ENCODE data around the gene ATL3.
A peak's percentile ranks its signal among the peaks of the same experiment; 100 is the strongest.
"Not testable (repeated sequence)": the region's sequence is repeated elsewhere in the genome, so short reads cannot be mapped to it uniquely, and the experiment has no call there.

The ATL3 gene

DNA sequence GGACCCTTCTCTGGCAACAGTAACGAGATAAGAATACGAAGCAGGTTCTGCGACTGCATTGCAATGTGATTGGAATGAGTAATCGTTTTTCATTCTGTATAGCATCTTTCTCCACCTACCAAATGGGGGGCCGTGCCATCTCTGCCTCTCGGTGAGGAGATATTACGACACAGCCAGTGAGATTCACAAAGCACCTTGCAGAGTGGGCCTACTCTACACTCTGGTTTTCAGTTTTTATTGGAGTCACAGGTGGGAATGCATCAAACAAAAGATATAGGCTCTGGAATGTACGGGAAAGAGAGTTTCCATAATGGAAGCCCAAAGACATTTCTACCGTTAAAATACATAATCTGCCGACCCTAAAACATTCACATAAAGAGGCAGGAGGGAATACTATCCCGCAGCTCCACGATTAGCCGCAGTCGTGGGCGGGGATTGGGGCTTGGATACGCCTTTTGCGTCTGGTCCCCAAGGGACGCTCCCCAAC, 9.7 kb upstream of the ATL3 start:
- peak in 1 of 2 experiments; percentile 67 for DNase-seq

DNA sequence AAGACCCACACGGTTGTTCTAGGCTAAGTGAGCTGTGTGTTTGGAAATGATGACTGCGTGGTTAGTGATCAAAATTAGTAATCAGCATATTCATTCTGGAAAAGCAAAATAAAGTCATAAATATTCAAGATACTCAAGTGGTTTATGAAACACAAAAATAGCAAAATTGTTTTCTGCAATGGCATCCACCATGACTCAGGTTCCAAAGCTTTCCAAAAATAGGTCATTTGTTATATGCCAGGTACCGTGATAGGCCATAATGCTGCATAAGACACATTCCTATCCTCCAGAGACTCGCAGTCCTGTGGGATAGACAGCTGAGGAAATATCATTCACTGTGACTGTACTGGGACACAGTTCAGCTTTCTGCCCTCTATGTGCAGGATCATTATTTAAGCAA, 2.4 kb upstream of the ATL3 start:
- no peak for DNase-seq

GRCh38 chr11:63672936-63673539, 1.9 kb upstream of the ATL3 start:
- DNase-seq = no peak

- no peak for DNase-seq
Observed at GRCh38 chr11:63672156-63672463, 934 bp upstream of the ATL3 start.

DNA sequence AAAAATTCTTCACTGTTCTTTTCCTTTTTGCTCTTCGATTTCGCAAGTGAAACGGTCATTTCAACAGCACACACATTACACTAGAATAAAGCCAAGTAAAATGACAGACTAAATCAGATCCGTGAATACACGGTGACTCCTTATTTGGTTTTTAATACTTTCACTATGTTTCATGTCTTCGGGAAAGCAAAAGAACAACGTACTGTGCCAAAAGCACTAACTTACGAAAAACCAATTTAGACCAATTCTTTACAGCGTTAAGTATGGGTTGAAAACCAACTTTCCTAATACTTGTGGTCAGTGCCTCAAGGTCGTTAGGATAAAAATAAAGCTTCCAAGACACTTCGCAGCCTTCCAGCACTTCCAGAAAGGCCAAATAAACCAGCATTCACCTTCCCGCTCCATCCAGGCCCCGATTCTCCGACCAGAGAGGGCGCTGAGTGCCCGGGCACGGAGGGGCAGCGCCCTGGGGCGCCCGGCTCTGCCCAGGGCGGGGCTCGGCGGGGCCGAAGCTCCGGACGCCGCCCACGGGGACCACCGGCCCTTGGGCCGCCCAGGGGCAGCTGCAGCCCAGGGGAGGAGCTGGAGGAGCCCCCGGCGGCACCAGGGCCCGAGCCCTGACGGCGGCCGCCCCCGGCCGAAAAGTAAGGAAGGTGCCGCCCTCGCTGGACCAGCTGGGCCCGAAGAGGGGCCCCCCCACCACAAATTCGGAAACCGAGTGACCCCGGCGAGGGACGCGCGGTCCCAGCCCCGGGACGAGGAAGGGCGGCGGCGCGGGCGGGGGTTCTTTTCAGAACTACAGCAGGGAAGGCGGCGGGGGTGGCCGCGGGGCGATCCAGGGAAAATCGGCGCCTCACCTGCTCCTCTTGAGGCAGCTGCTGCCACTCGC, 499 bp downstream of the ATL3 start:
- DNase-seq = peak in 1 of 2 experiments; percentile 55

- DNase-seq = no peak
Observed at GRCh38 chr11:63670096-63670432, 1.1 kb downstream of the ATL3 start.

DNA sequence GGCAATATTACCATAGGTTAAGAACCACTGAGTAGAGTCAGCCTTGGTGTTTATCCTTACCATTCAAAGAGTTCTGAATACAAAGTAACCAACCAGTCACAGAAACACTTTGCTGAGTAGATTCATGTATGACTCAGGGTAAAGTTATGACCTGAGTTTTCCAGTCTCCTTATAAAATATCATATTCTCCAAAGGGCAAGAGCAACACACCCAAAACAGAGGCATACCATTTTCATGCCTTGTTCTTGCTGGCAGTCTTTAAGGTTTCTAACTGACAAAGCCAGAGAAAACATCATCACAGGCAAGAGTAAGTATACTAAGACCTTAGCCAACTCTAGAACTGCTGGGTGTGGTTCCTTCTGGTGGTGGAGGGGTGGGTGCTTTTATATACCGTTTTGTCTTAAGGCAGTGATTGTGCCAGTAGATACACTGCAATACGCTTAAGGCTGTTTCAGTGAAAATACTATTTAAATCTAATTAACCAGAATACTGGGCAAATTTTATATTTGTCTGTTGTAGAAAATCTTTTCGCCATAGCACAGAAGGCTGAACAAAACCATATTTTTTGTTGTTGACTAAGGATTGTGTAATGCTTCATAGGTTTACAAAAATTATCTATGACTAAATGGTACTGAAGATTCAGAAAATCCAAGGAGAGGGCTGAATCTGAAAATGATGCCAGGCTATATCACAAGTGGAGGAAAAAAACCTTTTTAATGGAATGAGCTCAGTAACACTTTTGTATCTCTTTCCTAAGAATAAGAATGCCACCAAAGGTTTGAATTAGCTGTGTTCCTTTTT, 3.0 kb downstream of the ATL3 start:
- DNase-seq = no peak

- no peak for DNase-seq
Observed at GRCh38 chr11:63666874-63667273, 4.3 kb downstream of the ATL3 start.

DNA sequence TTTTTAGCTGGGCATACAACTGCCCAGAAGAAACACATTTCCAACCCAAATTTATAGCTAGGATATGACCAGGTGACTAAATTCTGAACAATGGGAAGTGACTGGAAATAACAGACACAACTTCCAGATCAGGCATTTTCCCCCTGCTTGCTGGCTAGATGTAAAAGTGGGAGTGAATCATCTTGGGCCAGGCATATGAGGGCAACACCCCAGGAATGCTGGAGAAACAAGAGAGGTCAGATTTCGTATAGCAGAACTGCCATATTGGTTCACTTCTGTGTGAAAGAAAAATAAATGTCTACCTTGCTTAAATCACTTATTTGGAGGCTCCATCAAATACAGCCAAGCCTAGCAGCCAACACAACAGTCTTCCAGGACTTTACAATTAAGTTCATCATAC, 7.4 kb downstream of the ATL3 start:
- no peak for DNase-seq

DNA sequence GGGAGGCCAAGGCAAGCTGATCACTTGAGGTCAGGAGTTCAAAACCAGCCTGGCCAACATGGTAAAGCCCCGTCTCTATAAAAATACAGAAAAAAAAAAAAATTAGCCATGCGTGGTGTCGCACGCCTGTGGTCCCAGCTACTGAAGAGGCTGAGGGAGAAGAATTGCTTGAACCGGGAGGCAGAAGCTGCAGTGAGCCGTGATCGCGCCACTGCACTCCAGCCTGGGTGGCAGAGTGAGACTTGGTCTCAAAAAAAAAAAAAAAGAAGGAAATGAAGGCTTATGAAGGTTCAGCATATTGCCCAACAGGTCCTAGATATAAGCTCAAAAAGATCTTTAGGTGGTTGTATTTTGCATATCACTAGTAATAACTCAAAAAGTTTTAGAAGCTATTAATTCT, 10.2 kb downstream of the ATL3 start:
- no peak for DNase-seq

DNA sequence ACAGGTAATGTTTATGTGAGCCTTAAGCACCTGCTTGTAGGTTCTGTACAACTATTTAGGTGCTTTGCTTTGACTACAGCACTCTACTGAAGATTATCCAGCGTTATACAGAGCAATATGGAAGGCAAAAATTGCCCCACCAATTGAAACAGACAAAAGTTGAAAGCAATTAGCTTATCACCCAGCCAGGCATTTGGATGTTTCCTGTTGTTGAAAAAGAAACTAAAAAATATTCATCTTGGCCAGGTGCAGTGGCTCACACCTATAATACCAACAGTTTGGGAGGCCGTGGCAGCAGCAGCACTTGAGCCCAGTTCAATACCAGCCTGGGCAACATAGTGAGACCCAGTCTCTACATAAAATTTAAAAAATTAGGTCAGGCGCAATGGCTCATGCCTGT, 18.5 kb downstream of the ATL3 start:
- no peak for DNase-seq

DNA sequence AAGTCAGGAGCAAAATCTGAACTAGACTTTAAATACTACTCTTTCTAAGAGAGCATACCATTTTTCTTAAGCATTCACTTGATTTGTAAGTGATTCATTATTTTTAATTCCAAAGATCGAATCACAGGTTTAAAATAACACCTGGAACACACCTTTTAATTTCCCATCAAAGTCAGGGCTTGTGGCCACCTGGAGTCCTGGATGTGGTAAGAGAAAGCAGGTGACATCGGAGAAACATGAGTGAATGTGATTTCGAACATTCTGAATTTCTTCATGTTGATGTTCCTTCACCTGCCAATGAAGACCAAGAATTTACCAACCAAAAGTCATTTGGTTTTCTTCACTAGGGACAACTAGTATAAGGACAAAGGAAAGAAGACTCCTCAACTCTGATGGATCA, 28.0 kb downstream of the ATL3 start:
- DNase-seq = no peak

DNA sequence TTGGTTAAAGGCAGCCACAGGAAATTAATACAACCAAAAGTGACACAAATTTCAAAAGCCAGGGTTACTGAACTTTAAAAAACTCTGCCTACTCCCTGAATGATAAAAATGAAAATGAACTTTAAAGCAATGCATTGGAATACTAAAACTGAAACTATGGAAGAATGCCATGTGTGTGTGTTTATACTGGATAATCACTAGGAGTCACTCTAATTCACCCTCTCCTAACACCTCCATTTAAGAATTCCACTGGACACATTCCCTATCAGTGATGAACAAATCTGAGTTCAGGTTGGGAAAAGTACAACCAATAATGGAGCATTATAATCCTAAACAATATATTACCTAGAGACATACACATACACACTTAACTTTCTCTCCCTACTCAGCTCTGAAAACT, 29.4 kb downstream of the ATL3 start:
- no peak for DNase-seq

DNA sequence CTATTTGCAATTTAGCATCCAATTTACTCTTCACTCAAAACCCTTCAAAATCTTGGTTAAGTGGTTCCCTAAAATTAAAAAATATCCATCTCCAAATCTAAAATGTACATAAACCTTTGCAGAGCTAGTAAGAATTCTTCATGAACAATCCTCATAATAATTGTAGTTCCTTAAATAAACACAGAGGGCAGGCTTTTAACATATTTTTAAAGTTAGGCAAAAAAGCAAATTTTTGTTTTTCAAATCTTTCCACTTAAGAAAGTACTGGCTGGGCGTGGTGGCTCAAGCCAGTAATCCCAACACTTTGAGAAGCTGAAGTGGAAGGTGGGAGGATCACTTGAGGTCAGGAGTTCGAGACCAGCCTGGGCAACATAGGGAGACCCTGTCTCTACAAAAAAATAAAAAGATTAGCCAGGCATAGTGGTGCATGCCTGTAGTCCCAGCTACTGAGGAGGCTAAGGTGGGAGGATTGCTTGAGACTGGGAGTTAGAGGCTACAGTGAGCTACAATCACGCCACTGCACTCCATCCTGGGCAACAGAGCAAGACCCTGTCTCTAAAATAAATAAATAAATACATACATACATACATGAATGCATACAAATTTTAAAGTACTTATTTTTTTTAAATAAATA, 31.9 kb downstream of the ATL3 start:
- DNase-seq = no peak

DNA sequence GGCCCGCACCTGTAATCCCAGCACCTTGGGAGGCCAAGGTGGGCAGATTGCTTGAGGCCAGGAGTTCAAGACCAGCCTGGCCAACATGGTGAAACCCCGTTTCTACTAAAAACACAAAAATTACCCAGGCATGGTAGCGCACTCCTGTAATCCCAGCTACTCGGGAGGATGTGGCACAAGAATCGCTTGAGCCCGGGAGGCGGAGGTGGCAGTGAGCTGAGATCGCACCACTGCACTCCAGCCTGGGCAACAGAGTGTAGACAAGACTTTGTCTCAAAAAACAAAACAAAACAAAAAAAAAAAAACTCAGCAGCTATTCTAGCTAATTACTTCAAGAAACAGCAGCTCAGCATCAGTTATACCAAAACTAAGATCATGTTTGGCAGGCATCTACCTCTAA, 32.7 kb downstream of the ATL3 start:
- DNase-seq = not testable (repeated sequence)

DNA sequence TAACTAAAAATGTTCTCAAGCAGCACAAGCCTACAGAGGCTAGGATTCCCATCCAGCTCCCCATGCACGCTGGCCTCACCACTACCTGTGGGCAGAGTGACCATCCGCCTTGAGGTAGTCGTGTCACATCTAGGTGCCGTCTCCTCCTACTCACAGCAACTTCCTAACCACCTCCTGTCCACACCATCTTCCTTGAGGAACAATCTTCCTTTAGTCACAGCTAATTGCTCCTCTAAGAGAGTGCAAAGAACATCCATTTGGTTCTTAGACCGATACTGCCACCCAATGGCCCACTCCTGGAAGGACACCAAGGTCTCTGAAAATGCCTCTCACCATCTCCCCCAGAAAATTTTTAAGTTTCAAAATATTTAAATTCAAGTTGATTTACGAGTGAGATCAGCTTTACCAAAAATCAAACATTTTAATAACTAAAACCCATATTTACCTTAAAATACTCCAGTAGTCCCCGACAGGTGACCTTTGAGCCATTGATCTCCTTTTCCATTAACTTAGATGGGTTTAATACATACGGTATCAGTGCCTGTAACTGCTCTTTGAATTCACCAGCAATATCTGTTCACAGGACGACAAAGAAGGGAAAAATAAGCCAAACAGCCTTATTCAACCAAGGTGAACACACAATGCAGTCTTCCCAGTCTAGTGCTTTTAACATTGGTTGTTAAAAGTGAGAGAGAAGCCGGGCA, 35.3 kb downstream of the ATL3 start:
- DNase-seq = peak in 1 of 2 experiments; percentile 37

DNA sequence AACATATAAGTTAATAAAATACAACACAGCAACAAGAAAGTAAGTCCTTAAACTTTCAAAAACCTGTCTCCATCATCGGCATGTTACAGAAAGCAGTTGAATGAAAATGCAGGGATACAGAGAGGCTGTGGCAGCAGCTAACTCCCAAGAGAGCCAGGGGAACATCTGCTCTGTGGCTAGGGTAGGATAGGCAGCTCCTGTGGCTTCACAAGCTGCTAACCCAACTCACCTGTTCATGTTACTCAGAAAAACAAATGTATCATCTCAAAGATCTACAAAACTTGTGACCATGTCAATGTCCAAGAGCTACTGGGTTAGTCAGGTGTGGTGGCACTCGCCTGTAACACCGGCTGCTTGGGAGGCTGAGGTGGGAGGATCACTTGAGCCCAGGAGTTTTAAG, 41.8 kb downstream of the ATL3 start:
- DNase-seq = no peak

DNA sequence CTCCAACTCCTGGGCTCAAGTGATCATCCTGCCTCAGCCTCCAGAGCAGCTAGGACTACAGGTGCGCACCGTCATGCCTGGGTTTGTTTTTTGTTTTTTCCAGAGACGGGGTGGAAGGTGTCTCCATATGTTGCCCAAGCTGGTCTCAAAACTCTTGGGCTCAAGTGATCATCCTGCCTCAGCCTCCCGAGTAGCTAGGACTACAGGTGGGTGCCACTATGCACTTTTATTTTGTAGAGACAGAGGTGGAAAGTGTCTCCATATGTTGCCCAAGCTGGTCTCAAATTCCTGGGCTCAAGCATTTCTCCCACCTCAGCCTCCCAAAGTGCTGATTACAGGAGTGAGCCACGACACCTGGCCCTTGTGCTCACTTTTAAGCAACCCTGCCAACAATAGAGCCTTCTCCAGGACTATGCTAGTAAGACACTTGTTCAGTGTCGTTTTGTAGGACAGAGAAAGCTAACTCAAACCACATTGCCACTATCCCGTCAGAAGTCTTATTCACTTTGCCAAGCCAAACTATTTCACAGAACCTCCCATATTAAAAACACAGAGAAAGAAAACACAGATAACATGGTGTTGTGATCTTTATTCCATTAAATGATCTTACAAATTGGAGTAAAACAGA, 47.5 kb downstream of the ATL3 start:
- no peak for DNase-seq

- DNase-seq = no peak
Observed at GRCh38 chr11:63622323-63622722, 48.9 kb downstream of the ATL3 start.

DNA sequence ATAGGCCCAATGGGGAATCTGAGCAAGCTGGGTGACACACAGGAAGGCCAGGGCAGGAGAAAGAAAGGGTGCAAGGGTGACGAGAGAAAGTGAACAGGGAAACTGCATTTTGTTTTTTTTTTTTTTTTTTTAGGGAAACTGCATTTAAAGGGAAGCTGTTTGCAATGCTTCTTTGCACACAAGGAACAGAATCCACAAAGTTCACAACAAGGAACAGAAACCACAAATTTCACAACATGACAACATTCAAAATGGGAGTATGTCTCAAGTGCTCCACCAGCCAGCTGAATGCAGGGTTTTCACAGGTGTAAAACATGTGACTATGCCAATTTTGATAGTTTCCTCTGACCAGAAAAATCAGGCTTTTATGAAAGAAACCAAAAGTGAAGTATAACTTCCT, 50.1 kb downstream of the ATL3 start:
- no peak for DNase-seq

GRCh38 chr11:63619967-63620366, 51.2 kb downstream of the ATL3 start:
- no peak for DNase-seq

- DNase-seq = not testable (repeated sequence)
Observed at GRCh38 chr11:63617686-63618085, 53.5 kb downstream of the ATL3 start.

Measured in cerebellar nuclear complex (tissue), 1 donor.